IMR-90 (cell line): ENCODE data around the gene SLCO3A1. TPM values are rescaled to one million over a fixed set of nuclear protein-coding genes. Genes with fewer than 3 reads are reported as not detected.

ENCODE experiments used
- ATAC-seq: fragments of 200-7000 bp; cut with Tn5 transposase; 2 replicates; pipeline ENCODE4 v1.9.1; 2020; ENCODE audit warnings: low read depth, mild to moderate bottlenecking, moderate library complexity
- BruUV-seq: library from RNA; stranded (reverse); fragments of 400-500 nt; replicated peaks from 2 replicates; lab custom pipeline; 2021; lab: Mats Ljungman, UMichigan
- CTCF ChIA-PET: fragments of 300-600 bp; formaldehyde crosslinking; extraction: SDS; loops from one replicate; lab custom pipeline; 2021; ENCODE audit warnings: antibody characterized with exemption; lab: Yijun Ruan, JAX
- POLR2A ChIA-PET: fragments of 300-600 bp; sonication (Branson Sonifier 250); formaldehyde crosslinking; loops from one replicate; lab custom pipeline; 2022; ENCODE audit warnings: antibody characterized with exemption; ENCODE audit not compliant: unreplicated experiment; lab: Charles Lee
- DNase-seq: peaks from one replicate; pipeline ENCODE4 v3.0.0; 2013
- H2AFZ ChIP-seq: replicated peaks from 2 replicates; pipeline ENCODE3; 2013; ENCODE audit warnings: low read length, mild to moderate bottlenecking; ENCODE audit not compliant: poor library complexity
- H2AK5ac ChIP-seq: 2 replicates; pipeline ENCODE4 v1.6.1; 2013; ENCODE audit warnings: low read depth, low read length, inconsistent platforms
- H2AK9ac ChIP-seq: replicated peaks from 2 replicates; pipeline ENCODE3; 2013; ENCODE audit warnings: mild to moderate bottlenecking, low read depth, low read length, moderate library complexity; ENCODE audit not compliant: poor library complexity
- H2BK120ac ChIP-seq: 2 replicates; pipeline ENCODE4 v1.6.1; 2013; ENCODE audit warnings: low read depth, low read length, inconsistent platforms
- H2BK15ac ChIP-seq: 3 replicates; pipeline ENCODE4 v1.6.1; 2013; ENCODE audit warnings: low read depth, low read length, inconsistent platforms
- H2BK20ac ChIP-seq: 2 replicates; pipeline ENCODE4 v1.6.1; 2013; ENCODE audit warnings: low read depth, mild to moderate bottlenecking, inconsistent platforms, low read length, moderate library complexity
- H2BK5ac ChIP-seq: 2 replicates; pipeline ENCODE4 v1.6.1; 2013; ENCODE audit warnings: mild to moderate bottlenecking, low read depth, low read length, inconsistent platforms; ENCODE audit not compliant: poor library complexity, severe bottlenecking
- H3K14ac ChIP-seq: replicated peaks from 2 replicates; pipeline ENCODE4 v1.6.1; 2013; ENCODE audit warnings: low read depth, low read length, inconsistent platforms
- H3K18ac ChIP-seq: 2 replicates; pipeline ENCODE4 v1.6.1; 2013; ENCODE audit warnings: low read depth, low read length, control low read depth
- H3K23ac ChIP-seq: 2 replicates; pipeline ENCODE4 v1.6.1; 2013; ENCODE audit warnings: low read depth, low read length, inconsistent platforms
- H3K27ac ChIP-seq: 2 replicates; pipeline ENCODE4 v1.5.1; 2013; ENCODE audit warnings: mild to moderate bottlenecking, control low read depth, low read length; ENCODE audit not compliant: insufficient read depth
- H3K27me3 ChIP-seq: 2 replicates; pipeline ENCODE4 v1.6.1; 2013; ENCODE audit warnings: low read length; ENCODE audit not compliant: control insufficient read depth, insufficient read depth
- H3K36me3 ChIP-seq: 2 replicates; pipeline ENCODE4 v1.6.1; 2013; ENCODE audit warnings: low read length, mixed read lengths; ENCODE audit not compliant: control insufficient read depth, insufficient read depth
- H3K4ac ChIP-seq: 2 replicates; pipeline ENCODE4 v1.6.1; 2013; ENCODE audit warnings: low read depth, low read length, inconsistent platforms
- H3K4me1 ChIP-seq: 2 replicates; pipeline ENCODE4 v1.6.1; 2013; ENCODE audit warnings: low read length, mixed read lengths; ENCODE audit not compliant: control insufficient read depth, insufficient read depth
- H3K4me2 ChIP-seq: 2 replicates; pipeline ENCODE4 v1.6.1; 2013; ENCODE audit warnings: low read depth, mild to moderate bottlenecking, control low read depth, low read length, moderate library complexity
- H3K4me3 ChIP-seq: 2 replicates; pipeline ENCODE4 v1.5.1; 2013; ENCODE audit warnings: low read depth, mild to moderate bottlenecking, control low read depth, low read length, moderate library complexity; ENCODE audit not compliant: insufficient read depth
- H3K56ac ChIP-seq: 2 replicates; pipeline ENCODE4 v1.6.1; 2013; ENCODE audit warnings: low read length, inconsistent platforms; ENCODE audit not compliant: insufficient read depth; ENCODE audit errors: extremely low read depth
- H3K79me1 ChIP-seq, 2 experiments: 2 replicates each; pipeline ENCODE4 v1.6.1; 2013; ENCODE audit warnings: low read length in 2 of 2, inconsistent platforms in 1 of 2, low read depth in 1 of 2
- H3K9ac ChIP-seq: 2 replicates; pipeline ENCODE4 v1.6.1; 2013; ENCODE audit warnings: low read depth, low read length, control low read depth
- H3K9me1 ChIP-seq: 2 replicates; pipeline ENCODE4 v1.6.1; 2013; ENCODE audit warnings: low read length, inconsistent platforms; ENCODE audit not compliant: insufficient read depth
- H3K9me3 ChIP-seq: 2 replicates; pipeline ENCODE4 v1.6.1; 2013; ENCODE audit warnings: low read length; ENCODE audit not compliant: control insufficient read depth, insufficient read depth
- H4K20me1 ChIP-seq: 2 replicates; pipeline ENCODE4 v1.6.1; 2013; ENCODE audit warnings: low read length, inconsistent platforms; ENCODE audit not compliant: insufficient read depth
- H4K5ac ChIP-seq: 2 replicates; pipeline ENCODE4 v1.6.1; 2013; ENCODE audit warnings: mild to moderate bottlenecking, low read depth, low read length, control low read depth
- H4K8ac ChIP-seq, 2 experiments: 2 replicates each; pipeline ENCODE4 v1.6.1; 2013; ENCODE audit warnings: low read depth in 2 of 2, low read length in 2 of 2, control low read depth in 1 of 2, inconsistent platforms in 1 of 2
- H4K91ac ChIP-seq: 2 replicates; pipeline ENCODE4 v1.6.1; 2013; ENCODE audit warnings: low read depth, low read length, inconsistent platforms; ENCODE audit not compliant: insufficient read depth
- BHLHE40 ChIP-seq: fragments of 150-350 bp; IDR thresholded peaks from 2 replicates; pipeline ENCODE4 v1.6.1; 2016; ENCODE audit warnings: mild to moderate bottlenecking, low read depth, low read length
- CEBPB ChIP-seq: IDR thresholded peaks from 2 replicates; pipeline ENCODE4 v1.6.1; 2012; ENCODE audit warnings: low read depth, low read length, improper control_type of control experiment
- CHD1 ChIP-seq: IDR thresholded peaks from 2 replicates; pipeline ENCODE4 v1.6.1; 2012; ENCODE audit warnings: low read depth, low read length, improper control_type of control experiment
- FOS ChIP-seq: fragments of 150-350 bp; IDR thresholded peaks from 2 replicates; pipeline ENCODE4 v1.6.1; 2016; ENCODE audit warnings: low read depth, low read length
- MAFK ChIP-seq: IDR thresholded peaks from 2 replicates; pipeline ENCODE4 v1.6.1; 2012; ENCODE audit warnings: low read depth, low read length, improper control_type of control experiment
- MAZ ChIP-seq: IDR thresholded peaks from 2 replicates; pipeline ENCODE4 v1.6.1; 2012; ENCODE audit warnings: low read depth, mild to moderate bottlenecking, low read length, improper control_type of control experiment, moderate library complexity, borderline replicate concordance
- NFE2L2 ChIP-seq: fragments of 150-350 bp; IDR thresholded peaks from 2 replicates; pipeline ENCODE4 v1.6.1; 2016; ENCODE audit warnings: low read depth, mild to moderate bottlenecking, low read length
- RAD21 ChIP-seq: IDR thresholded peaks from 2 replicates; pipeline ENCODE4 v1.6.1; 2012; ENCODE audit warnings: low read length, improper control_type of control experiment
- RCOR1 ChIP-seq: IDR thresholded peaks from 2 replicates; pipeline ENCODE4 v1.6.1; 2012; ENCODE audit warnings: mild to moderate bottlenecking, low read length, improper control_type of control experiment; ENCODE audit not compliant: insufficient replicate concordance
- RFX5 ChIP-seq: IDR thresholded peaks from 2 replicates; pipeline ENCODE4 v1.8.0; 2012; ENCODE audit warnings: low read depth, mild to moderate bottlenecking, low read length, moderate library complexity
- WGBS, 2 experiments: methylation state at CpG; one replicate each; pipeline versions ENCODE4 v1.1.5 to v1.1.7; 2013; ENCODE audit warnings: missing lambda C conversion rate in 2 of 2; ENCODE audit not compliant: insufficient read length in 1 of 2; ENCODE audit errors: extremely low coverage in 2 of 2; 5-methylcytosine and 5-hydroxymethylcytosine counted together
- dilution Hi-C: fragments of 300-500 bp; cut with HindIII; formaldehyde crosslinking; loops from one replicate; pipeline ENCODE4 v1.14.3; 2018; ENCODE audit warnings: low sequenced_read_pairs; ENCODE audit not compliant: unreplicated experiment
- in situ Hi-C: fragments of 300-500 bp; cut with MboI; formaldehyde crosslinking; loops from 3 replicates; pipeline ENCODE4 v1.14.3; 2019; ENCODE audit warnings: low sequenced_read_pairs, inconsistent platforms, mixed read lengths
- intact Hi-C: fragments of 100-400 bp; cut with micrococcal nuclease; formaldehyde crosslinking; loops from 2 replicates; pipeline ENCODE4 v1.10.0; 2022
- polyA plus RNA-seq, 3 experiments: library from polyadenylated mRNA; depleted of rRNA; stranded (reverse); fragments of >200 nt; gene quantifications; 2 replicates each; pipeline ENCODE4 v1.2.3, GENCODE V29; 2012; ENCODE audit warnings: low replicate concordance in 1 of 3
- total RNA-seq: library from RNA; depleted of rRNA; stranded (reverse); fragments of >200 nt; gene quantifications from 2 replicates; pipeline ENCODE4 v1.2.3, GENCODE V29; 2012
- TF ChIP-seq, protein P1 (sequence below): conservative IDR thresholded peaks from 2 replicates; pipeline ENCODE4 v1.5.1; 2012; ENCODE audit warnings: mild to moderate bottlenecking, low read depth, low read length, improper control_type of control experiment

SLCO3A1 gene
- total and polyA plus RNA-seq, 2 of the 4 experiments (the other 2 are of a cell fraction), result 4.7 to 8.1 TPM

DNA sequence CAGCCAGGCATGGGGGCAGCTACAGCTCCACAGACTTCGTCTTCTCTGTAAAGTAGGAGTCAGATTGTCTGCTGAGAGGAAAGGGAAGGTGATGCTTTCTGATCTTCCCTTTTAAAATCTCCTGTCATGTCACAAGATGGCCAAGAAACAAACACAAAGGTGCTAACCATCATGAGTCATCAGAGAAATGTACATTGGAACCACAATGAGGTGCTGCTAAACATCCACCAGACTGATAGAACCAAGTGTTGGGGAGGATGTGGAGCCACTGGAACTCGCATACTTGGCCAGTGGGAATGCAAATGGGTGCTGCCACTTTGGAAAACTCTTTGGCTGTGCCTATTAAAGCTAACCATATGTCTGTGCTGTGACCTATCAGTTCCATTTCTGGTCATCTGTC lies 268.8 kb downstream of the SLCO3A1 start:
- no peaks in the 10 kb centered on the region; the same call in 1 of the 2 replicates for H3K36me3 ChIP-seq
- ATAC-seq (no peak), DNase-seq (no peak)
- TF ChIP-seq, protein P1, sequence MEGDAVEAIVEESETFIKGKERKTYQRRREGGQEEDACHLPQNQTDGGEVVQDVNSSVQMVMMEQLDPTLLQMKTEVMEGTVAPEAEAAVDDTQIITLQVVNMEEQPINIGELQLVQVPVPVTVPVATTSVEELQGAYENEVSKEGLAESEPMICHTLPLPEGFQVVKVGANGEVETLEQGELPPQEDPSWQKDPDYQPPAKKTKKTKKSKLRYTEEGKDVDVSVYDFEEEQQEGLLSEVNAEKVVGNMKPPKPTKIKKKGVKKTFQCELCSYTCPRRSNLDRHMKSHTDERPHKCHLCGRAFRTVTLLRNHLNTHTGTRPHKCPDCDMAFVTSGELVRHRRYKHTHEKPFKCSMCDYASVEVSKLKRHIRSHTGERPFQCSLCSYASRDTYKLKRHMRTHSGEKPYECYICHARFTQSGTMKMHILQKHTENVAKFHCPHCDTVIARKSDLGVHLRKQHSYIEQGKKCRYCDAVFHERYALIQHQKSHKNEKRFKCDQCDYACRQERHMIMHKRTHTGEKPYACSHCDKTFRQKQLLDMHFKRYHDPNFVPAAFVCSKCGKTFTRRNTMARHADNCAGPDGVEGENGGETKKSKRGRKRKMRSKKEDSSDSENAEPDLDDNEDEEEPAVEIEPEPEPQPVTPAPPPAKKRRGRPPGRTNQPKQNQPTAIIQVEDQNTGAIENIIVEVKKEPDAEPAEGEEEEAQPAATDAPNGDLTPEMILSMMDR, result no peak
- TF ChIP-seq RFX5, result no peak
- TF ChIP-seq CHD1, result no peak
- no peak for TF ChIP-seq FOS
- TF ChIP-seq RAD21, result no peak
- no peak for TF ChIP-seq RCOR1
- TF ChIP-seq MAFK, result no peak
- TF ChIP-seq BHLHE40, result no peak
- no peak for TF ChIP-seq CEBPB
- no peak for TF ChIP-seq NFE2L2
- TF ChIP-seq MAZ, result no peak
- H3K18ac ChIP-seq, result no peak overlapping the region
- no peak overlapping the region for H2BK15ac ChIP-seq
- H4K91ac ChIP-seq, result no peak overlapping the region
- no peak overlapping the region for H2AFZ ChIP-seq
- H3K4ac ChIP-seq, result no peak overlapping the region
- no peak overlapping the region for H3K4me2 ChIP-seq
- H2BK120ac ChIP-seq, result no peak overlapping the region
- no CpG with 5 or more reads among the region's 2 CpGs for WGBS, 2 experiments
- no peak overlapping the region for H4K5ac ChIP-seq
- no peak overlapping the region for H3K4me3 ChIP-seq
- H3K4me1 ChIP-seq, result peaks cover 2% of the 10 kb centered on the region; the same call in 1 of the 2 replicates
- no peak overlapping the region for H2AK9ac ChIP-seq
- no peaks in the 10 kb centered on the region for H3K79me1 ChIP-seq
- no peak overlapping the region for H2BK5ac ChIP-seq
- H3K56ac ChIP-seq, result no peak overlapping the region
- H3K9me1 ChIP-seq, result no peaks in the 10 kb centered on the region
- CTCF ChIA-PET, result interaction anchor here (0.6 kb wide), 1 partner anchor 325 kb away, joined by 3 read pairs; no protein-coding TSS in a partner anchor
- dilution Hi-C loops, result no loop called here
- POLR2A ChIA-PET, result no interaction called here
- H3K23ac ChIP-seq, result no peak overlapping the region
- BruUV-seq, result no TSS peak
- in situ Hi-C loops, result no loop called here
- no peak overlapping the region for H2BK20ac ChIP-seq
- intact Hi-C loops, result no loop called here
- no peak overlapping the region for H2AK5ac ChIP-seq
- no peaks in the 10 kb centered on the region for H3K27me3 ChIP-seq
- H3K14ac ChIP-seq, result no peak overlapping the region
- H4K8ac ChIP-seq, result no peak overlapping the region
- no peak overlapping the region for H3K9ac ChIP-seq
- no peak overlapping the region for H3K27ac ChIP-seq
- peaks cover 4% of the 10 kb centered on the region; the same call in 1 of the 2 replicates for H3K9me3 ChIP-seq
- no peaks in the 10 kb centered on the region for H4K20me1 ChIP-seq
